GM23338 (cell line): Measurements from ENCODE around the gene CNDP1. TPM values are rescaled to one million over a fixed set of nuclear protein-coding genes. Genes with fewer than 3 reads are reported as not detected.

Experiments
- ATAC-seq: fragments of 200-7000 bp; cut with Tn5 transposase; 3 replicates; pipeline ENCODE4 v1.9.1; 2020
- DNase-seq: peaks from one replicate; pipeline ENCODE4 v3.0.0-alpha.2; 2015; ENCODE audit warnings: low spot score
- H2AFZ ChIP-seq: fragments of 200-600 bp; sonication (generic); 2 replicates; pipeline ENCODE4 v1.8.0; 2016; ENCODE audit warnings: antibody characterized with exemption, mild to moderate bottlenecking, moderate library complexity
- H3F3A ChIP-seq: fragments of 200-600 bp; sonication (generic); replicated peaks from 2 replicates; pipeline ENCODE4 v1.8.0; 2017; ENCODE audit warnings: antibody characterized with exemption, mixed run types, low read depth
- H3K27ac ChIP-seq: fragments of 200-600 bp; sonication (generic); 2 replicates; pipeline ENCODE4 v1.6.1; 2016; ENCODE audit warnings: low read depth
- H3K27me3 ChIP-seq: fragments of 200-600 bp; sonication (generic); 2 replicates; pipeline ENCODE4 v1.8.0; 2016; ENCODE audit warnings: mild to moderate bottlenecking, mixed run types, moderate library complexity; ENCODE audit not compliant: insufficient read depth
- H3K36me3 ChIP-seq: fragments of 200-600 bp; sonication (generic); 2 replicates; pipeline ENCODE4 v1.8.0; 2016; ENCODE audit warnings: mild to moderate bottlenecking; ENCODE audit not compliant: insufficient read depth
- H3K4me1 ChIP-seq: fragments of 200-600 bp; sonication (generic); 2 replicates; pipeline ENCODE4 v1.8.0; 2016; ENCODE audit warnings: mild to moderate bottlenecking, moderate library complexity; ENCODE audit not compliant: insufficient read depth
- H3K4me2 ChIP-seq: fragments of 200-600 bp; sonication (generic); 2 replicates; pipeline ENCODE4 v1.7.1; 2017; ENCODE audit warnings: mixed run types
- H3K4me3 ChIP-seq: fragments of 200-600 bp; sonication (generic); 2 replicates; pipeline ENCODE4 v1.6.1; 2016; ENCODE audit warnings: mixed run types
- H3K79me2 ChIP-seq: fragments of 200-600 bp; sonication (generic); replicated peaks from 2 replicates; pipeline ENCODE4 v1.8.0; 2017; ENCODE audit warnings: mild to moderate bottlenecking; ENCODE audit not compliant: insufficient read depth
- H3K9me2 ChIP-seq: fragments of 200-600 bp; sonication (generic); 2 replicates; pipeline ENCODE4 v1.8.0; 2017; ENCODE audit not compliant: insufficient read depth
- H4K20me1 ChIP-seq: fragments of 200-600 bp; sonication (generic); replicated peaks from 2 replicates; pipeline ENCODE4 v1.8.0; 2017; ENCODE audit warnings: mild to moderate bottlenecking; ENCODE audit not compliant: insufficient read depth
- H3K27ac Mint-ChIP-seq: 2 replicates; pipeline ENCODE4 v1.8.0; 2020; ENCODE audit warnings: inconsistent platforms, mild to moderate bottlenecking, moderate library complexity, mixed read lengths
- H3K27me3 Mint-ChIP-seq: 3 replicates; pipeline ENCODE4 v1.8.0; 2022; ENCODE audit warnings: low read depth, mild to moderate bottlenecking, moderate library complexity, mixed read lengths, inconsistent platforms; ENCODE audit not compliant: insufficient read depth, poor library complexity
- H3K36me3 Mint-ChIP-seq: 3 replicates; pipeline ENCODE4 v1.8.0; 2021; ENCODE audit warnings: low read depth, mild to moderate bottlenecking, inconsistent platforms, moderate library complexity, mixed read lengths
- H3K4me1 Mint-ChIP-seq: 3 replicates; pipeline ENCODE4 v1.8.0; 2020; ENCODE audit warnings: mild to moderate bottlenecking, inconsistent platforms, mixed read lengths
- H3K4me3 Mint-ChIP-seq: 3 replicates; pipeline ENCODE4 v1.8.0; 2021; ENCODE audit warnings: moderate library complexity, mild to moderate bottlenecking, inconsistent platforms, mixed read lengths
- H3K9me3 Mint-ChIP-seq: 3 replicates; pipeline ENCODE4 v1.8.0; 2020; ENCODE audit warnings: moderate library complexity, mild to moderate bottlenecking, inconsistent platforms, mixed read lengths
- EZH2 ChIP-seq: fragments of 200-600 bp; sonication (generic); IDR thresholded peaks from one replicate; pipeline ENCODE4 v1.8.0; 2017; ENCODE audit warnings: antibody characterized with exemption, mild to moderate bottlenecking, low read depth; ENCODE audit not compliant: unreplicated experiment
- JUNB ChIP-seq: IDR thresholded peaks from one replicate; pipeline ENCODE4 v1.6.1; 2016; ENCODE audit warnings: antibody characterized with exemption; ENCODE audit not compliant: unreplicated experiment
- ZNF331 ChIP-seq: fragments of 250-450 bp; sonication (Bioruptor Pico); IDR thresholded peaks from 2 replicates; pipeline ENCODE4 v1.5.0; 2020; ENCODE audit warnings: low read depth, mild to moderate bottlenecking, moderate library complexity
- polyA plus RNA-seq: library from polyadenylated mRNA; unstranded; fragments of >200 nt; fragmentation: Nextera tagmentation; extraction: Ambion mirVana; gene quantifications from 2 replicates; pipeline ENCODE4 v1.2.1, GENCODE V29; 2016
- total RNA-seq: library from RNA; depleted of rRNA; stranded (reverse); fragments of >200 nt; shearing (Covaris generic); gene quantifications from 2 replicates; pipeline ENCODE4 v1.2.3, GENCODE V29; 2014
- TF ChIP-seq, protein P1 (sequence below): IDR thresholded peaks from one replicate; pipeline ENCODE4 v1.6.1; 2018; ENCODE audit warnings: antibody characterized with exemption; ENCODE audit not compliant: unreplicated experiment
- TF ChIP-seq, protein P2 (sequence below): fragments of 250-450 bp; sonication (Bioruptor Pico); IDR thresholded peaks from 2 replicates; pipeline ENCODE4 v1.5.0; 2020; ENCODE audit warnings: mild to moderate bottlenecking, moderate library complexity

CNDP1 gene
- total and polyA plus RNA-seq, 2 experiments from 2014 or later: 0.03 to 0.11 TPM

DNA sequence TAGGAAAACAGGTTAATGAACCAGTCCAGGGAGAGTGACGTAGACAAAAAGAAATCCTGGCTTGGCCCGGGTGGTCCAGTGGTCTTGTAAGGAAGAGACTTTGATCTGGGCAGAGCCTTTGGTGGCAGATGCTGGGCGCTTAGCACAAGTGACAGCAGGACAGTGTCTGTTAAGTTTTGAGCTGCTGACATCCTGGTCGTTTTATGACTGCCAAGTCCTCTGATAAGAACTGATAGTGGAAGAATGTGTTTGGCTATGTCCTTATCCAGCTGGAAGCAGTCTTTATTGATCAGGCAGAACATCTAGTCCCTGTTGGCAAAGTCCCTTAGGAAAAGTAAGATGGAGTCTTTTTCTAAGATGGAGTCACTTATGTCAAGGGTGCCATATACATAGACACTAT is 36.0 kb downstream of the CNDP1 start:
- no peaks in the 10 kb centered on the region for H3K4me1 Mint-ChIP-seq
- H3F3A ChIP-seq: no peaks in the 10 kb centered on the region
- H3K27me3 ChIP-seq: no peaks in the 10 kb centered on the region
- no peak overlapping the region for H3K27ac ChIP-seq
- H3K9me3 Mint-ChIP-seq: peaks cover 39% of the 10 kb centered on the region
- no peaks in the 10 kb centered on the region for H3K36me3 ChIP-seq
- H4K20me1 ChIP-seq: no peaks in the 10 kb centered on the region
- no peak overlapping the region for H2AFZ ChIP-seq
- ATAC-seq: no peak
- H3K36me3 Mint-ChIP-seq: peaks cover 19% of the 10 kb centered on the region
- H3K79me2 ChIP-seq: no peaks in the 10 kb centered on the region
- no peak overlapping the region for H3K4me3 ChIP-seq
- H3K27ac Mint-ChIP-seq: no peak overlapping the region
- TF ChIP-seq ZNF331 (CRISPR knock-in tag): no peak
- TF ChIP-seq EZH2: no peak
- TF ChIP-seq, protein P1, sequence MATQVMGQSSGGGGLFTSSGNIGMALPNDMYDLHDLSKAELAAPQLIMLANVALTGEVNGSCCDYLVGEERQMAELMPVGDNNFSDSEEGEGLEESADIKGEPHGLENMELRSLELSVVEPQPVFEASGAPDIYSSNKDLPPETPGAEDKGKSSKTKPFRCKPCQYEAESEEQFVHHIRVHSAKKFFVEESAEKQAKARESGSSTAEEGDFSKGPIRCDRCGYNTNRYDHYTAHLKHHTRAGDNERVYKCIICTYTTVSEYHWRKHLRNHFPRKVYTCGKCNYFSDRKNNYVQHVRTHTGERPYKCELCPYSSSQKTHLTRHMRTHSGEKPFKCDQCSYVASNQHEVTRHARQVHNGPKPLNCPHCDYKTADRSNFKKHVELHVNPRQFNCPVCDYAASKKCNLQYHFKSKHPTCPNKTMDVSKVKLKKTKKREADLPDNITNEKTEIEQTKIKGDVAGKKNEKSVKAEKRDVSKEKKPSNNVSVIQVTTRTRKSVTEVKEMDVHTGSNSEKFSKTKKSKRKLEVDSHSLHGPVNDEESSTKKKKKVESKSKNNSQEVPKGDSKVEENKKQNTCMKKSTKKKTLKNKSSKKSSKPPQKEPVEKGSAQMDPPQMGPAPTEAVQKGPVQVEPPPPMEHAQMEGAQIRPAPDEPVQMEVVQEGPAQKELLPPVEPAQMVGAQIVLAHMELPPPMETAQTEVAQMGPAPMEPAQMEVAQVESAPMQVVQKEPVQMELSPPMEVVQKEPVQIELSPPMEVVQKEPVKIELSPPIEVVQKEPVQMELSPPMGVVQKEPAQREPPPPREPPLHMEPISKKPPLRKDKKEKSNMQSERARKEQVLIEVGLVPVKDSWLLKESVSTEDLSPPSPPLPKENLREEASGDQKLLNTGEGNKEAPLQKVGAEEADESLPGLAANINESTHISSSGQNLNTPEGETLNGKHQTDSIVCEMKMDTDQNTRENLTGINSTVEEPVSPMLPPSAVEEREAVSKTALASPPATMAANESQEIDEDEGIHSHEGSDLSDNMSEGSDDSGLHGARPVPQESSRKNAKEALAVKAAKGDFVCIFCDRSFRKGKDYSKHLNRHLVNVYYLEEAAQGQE: no peak
- TF ChIP-seq, protein P2, sequence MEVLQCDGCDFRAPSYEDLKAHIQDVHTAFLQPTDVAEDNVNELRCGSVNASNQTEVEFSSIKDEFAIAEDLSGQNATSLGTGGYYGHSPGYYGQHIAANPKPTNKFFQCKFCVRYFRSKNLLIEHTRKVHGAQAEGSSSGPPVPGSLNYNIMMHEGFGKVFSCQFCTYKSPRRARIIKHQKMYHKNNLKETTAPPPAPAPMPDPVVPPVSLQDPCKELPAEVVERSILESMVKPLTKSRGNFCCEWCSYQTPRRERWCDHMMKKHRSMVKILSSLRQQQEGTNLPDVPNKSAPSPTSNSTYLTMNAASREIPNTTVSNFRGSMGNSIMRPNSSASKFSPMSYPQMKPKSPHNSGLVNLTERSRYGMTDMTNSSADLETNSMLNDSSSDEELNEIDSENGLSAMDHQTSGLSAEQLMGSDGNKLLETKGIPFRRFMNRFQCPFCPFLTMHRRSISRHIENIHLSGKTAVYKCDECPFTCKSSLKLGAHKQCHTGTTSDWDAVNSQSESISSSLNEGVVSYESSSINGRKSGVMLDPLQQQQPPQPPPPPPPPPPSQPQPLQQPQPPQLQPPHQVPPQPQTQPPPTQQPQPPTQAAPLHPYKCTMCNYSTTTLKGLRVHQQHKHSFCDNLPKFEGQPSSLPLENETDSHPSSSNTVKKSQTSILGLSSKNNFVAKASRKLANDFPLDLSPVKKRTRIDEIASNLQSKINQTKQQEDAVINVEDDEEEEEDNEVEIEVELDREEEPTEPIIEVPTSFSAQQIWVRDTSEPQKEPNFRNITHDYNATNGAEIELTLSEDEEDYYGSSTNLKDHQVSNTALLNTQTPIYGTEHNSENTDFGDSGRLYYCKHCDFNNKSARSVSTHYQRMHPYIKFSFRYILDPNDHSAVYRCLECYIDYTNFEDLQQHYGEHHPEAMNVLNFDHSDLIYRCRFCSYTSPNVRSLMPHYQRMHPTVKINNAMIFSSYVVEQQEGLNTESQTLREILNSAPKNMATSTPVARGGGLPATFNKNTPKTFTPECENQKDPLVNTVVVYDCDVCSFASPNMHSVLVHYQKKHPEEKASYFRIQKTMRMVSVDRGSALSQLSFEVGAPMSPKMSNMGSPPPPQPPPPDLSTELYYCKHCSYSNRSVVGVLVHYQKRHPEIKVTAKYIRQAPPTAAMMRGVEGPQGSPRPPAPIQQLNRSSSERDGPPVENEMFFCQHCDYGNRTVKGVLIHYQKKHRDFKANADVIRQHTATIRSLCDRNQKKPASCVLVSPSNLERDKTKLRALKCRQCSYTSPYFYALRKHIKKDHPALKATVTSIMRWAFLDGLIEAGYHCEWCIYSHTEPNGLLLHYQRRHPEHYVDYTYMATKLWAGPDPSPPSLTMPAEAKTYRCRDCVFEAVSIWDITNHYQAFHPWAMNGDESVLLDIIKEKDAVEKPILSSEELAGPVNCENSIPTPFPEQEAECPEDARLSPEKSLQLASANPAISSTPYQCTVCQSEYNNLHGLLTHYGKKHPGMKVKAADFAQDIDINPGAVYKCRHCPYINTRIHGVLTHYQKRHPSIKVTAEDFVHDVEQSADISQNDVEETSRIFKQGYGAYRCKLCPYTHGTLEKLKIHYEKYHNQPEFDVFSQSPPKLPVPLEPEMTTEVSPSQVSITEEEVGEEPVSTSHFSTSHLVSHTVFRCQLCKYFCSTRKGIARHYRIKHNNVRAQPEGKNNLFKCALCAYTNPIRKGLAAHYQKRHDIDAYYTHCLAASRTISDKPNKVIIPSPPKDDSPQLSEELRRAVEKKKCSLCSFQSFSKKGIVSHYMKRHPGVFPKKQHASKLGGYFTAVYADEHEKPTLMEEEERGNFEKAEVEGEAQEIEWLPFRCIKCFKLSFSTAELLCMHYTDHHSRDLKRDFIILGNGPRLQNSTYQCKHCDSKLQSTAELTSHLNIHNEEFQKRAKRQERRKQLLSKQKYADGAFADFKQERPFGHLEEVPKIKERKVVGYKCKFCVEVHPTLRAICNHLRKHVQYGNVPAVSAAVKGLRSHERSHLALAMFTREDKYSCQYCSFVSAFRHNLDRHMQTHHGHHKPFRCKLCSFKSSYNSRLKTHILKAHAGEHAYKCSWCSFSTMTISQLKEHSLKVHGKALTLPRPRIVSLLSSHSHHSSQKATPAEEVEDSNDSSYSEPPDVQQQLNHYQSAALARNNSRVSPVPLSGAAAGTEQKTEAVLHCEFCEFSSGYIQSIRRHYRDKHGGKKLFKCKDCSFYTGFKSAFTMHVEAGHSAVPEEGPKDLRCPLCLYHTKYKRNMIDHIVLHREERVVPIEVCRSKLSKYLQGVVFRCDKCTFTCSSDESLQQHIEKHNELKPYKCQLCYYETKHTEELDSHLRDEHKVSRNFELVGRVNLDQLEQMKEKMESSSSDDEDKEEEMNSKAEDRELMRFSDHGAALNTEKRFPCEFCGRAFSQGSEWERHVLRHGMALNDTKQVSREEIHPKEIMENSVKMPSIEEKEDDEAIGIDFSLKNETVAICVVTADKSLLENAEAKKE (CRISPR knock-in tag): no peak
- TF ChIP-seq JUNB: no peak
- no peak overlapping the region for H3K4me3 Mint-ChIP-seq
- DNase-seq: no peak
- H3K4me2 ChIP-seq: no peak overlapping the region
- H3K9me2 ChIP-seq: no peaks in the 10 kb centered on the region; the same call in 1 of the 2 replicates
- H3K4me1 ChIP-seq: no peaks in the 10 kb centered on the region
- H3K27me3 Mint-ChIP-seq: peaks cover 4% of the 10 kb centered on the region
